Transverse colon (tissue), 4 donors: ENCODE results near the gene HMGN5. TPM values are rescaled to one million over a fixed set of nuclear protein-coding genes. Genes with fewer than 3 reads are reported as not detected.

Experiments
- DNase-seq: peaks from one replicate; pipeline ENCODE4 v3.0.0-alpha.2; 2019
- H3K27ac ChIP-seq, 4 donors: fragments of 200-600 bp; sonication (generic); 2 replicates each; pipeline ENCODE4 v1.5.1; 2016 to 2018; ENCODE audit warnings: inconsistent platforms in 4 of 4
- H3K27me3 ChIP-seq: fragments of 200-600 bp; sonication (generic); 2 replicates; pipeline ENCODE4 v1.5.1; 2017; ENCODE audit warnings: inconsistent platforms
- H3K36me3 ChIP-seq, 4 donors: fragments of 200-600 bp; sonication (generic); 2 replicates each; pipeline ENCODE4 v1.5.1; 2017 to 2019; ENCODE audit warnings: inconsistent platforms in 4 of 4
- H3K4me1 ChIP-seq, 4 donors: fragments of 200-600 bp; sonication (generic); 2 replicates each; pipeline ENCODE4 v1.5.1; 2017 to 2020; ENCODE audit warnings: inconsistent platforms in 4 of 4
- H3K4me3 ChIP-seq, 4 donors: fragments of 200-600 bp; sonication (generic); 1 replicate in 1 of 4; 2 replicates in 3 of 4; pipeline versions ENCODE4 v1.5.1 to v1.6.1; 2017 to 2019; ENCODE audit warnings: inconsistent platforms in 4 of 4
- H3K9me3 ChIP-seq, 2 donors: fragments of 200-600 bp; sonication (generic); 2 replicates each; pipeline ENCODE4 v1.5.1; 2017 to 2019; ENCODE audit warnings: inconsistent platforms in 2 of 2
- CTCF ChIP-seq, 5 experiments: fragments of 200-600 bp in 3 of 5; fragments of 450-650 bp in 2 of 5; sonication (generic) in 3 of 5; IDR thresholded peaks; 1 replicate in 2 of 5; 2 replicates in 3 of 5; pipeline ENCODE4 v1.5.1; 2016 to 2017; ENCODE audit warnings: antibody characterized with exemption in 5 of 5, inconsistent platforms in 3 of 5, mild to moderate bottlenecking in 2 of 5, moderate library complexity in 1 of 5
- EP300 ChIP-seq: sonication (generic); formaldehyde crosslinking; IDR thresholded peaks from one replicate; pipeline ENCODE4 v1.6.1; 2017; ENCODE audit warnings: antibody characterized with exemption, low read depth
- POLR2A ChIP-seq: fragments of 450-650 bp; IDR thresholded peaks from one replicate; pipeline ENCODE4 v1.6.1; 2016; ENCODE audit warnings: antibody characterized with exemption, mild to moderate bottlenecking, moderate library complexity
- POLR2AphosphoS5 ChIP-seq, 3 donors: sonication (generic); formaldehyde crosslinking; IDR thresholded peaks; one replicate each; pipeline ENCODE4 v1.6.1; 2016; ENCODE audit warnings: antibody characterized with exemption in 3 of 3
- WGBS, 2 donors: methylation state at CpG; one replicate each; pipeline ENCODE4 v1.1.5; 2018; ENCODE audit warnings: low coverage in 1 of 2; 5-methylcytosine and 5-hydroxymethylcytosine counted together
- in situ Hi-C, 4 donors: fragments of 200-750 bp; cut with MboI; loops; one replicate each; pipeline versions ENCODE4 v1.15.0 to v1.15.1; 2017; ENCODE audit warnings: low sequenced_read_pairs in 3 of 4, low pct_ligation_motif_present in 1 of 4, low pct_unique_long_range_greater_than_20kb in 1 of 4
- intact Hi-C: fragments of 100-400 bp; cut with DNase I; formaldehyde crosslinking; loops from one replicate; pipeline ENCODE4 v1.15.1; 2023; ENCODE audit warnings: low total_unique reads
- total RNA-seq, 4 donors: library from RNA; depleted of rRNA; stranded (reverse); fragments of >200 nt; gene quantifications; one replicate each; pipeline ENCODE4 v1.1.0, GENCODE V29; 2016

HMGN5 gene
- total RNA-seq, 4 donors from 2014 or later: 3.0 to 6.1 (median 5.7) TPM; not detected in 1

- Histone ChIP-seq H3K9me3 (no peaks in the 10 kb centered on the region), H3K4me1 (peaks cover 0 to 4% (median 0%) of the 10 kb centered on the region in 4 donors), H3K27me3 (no peaks in the 10 kb centered on the region), H3K36me3 (no peaks in the 10 kb centered on the region), H3K27ac (peak overlapping the region; percentile 76 to 82 (median 78)), H3K4me3 (peak overlapping the region; percentile 24 to 62 (median 44))
- TF ChIP-seq POLR2AphosphoS5 (IDR thresholded peaks at IDR 0.05) (no peak), EP300 (no peak), CTCF (IDR thresholded peaks at IDR 0.05) (no peak)
- WGBS, 2 donors: 0 to 46% methylated on average over 11 to 17 of the region's 17 CpGs
- no peak for DNase-seq
- intact Hi-C loops (no loop called here), in situ Hi-C loops (no loop called here)
These were observed 81.3 kb downstream of the HMGN5 start for GRCh38 chrX:81120258-81120935.

DNA sequence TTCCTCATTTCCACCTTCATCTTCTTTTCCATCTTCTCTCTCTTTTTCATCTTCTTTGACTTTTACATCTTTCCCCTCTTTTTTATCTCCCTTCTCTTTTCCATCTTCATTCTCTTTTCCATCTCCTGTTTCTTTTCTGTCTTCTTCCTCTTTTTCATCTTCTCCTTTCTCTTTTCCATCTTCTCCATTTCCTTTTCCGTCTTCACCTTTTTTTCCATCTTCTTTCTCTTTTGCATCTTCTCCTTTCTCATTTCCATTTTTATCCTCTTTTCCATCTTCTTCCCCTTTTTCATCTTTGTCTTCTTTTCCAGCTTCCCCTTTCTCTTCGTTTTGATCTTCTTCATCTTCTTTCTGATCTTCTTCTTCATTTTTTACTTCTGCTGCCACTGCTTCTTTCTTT, 87.0 kb downstream of the HMGN5 start:
- no peaks in the 10 kb centered on the region for H3K4me1 ChIP-seq
- H3K27ac ChIP-seq: no peak overlapping the region
- DNase-seq: no peak
- TF ChIP-seq EP300 (no peak), POLR2A (no peak), POLR2AphosphoS5 (IDR thresholded peaks at IDR 0.05) (no peak), CTCF (IDR thresholded peaks at IDR 0.05) (no peak)
- WGBS, 2 donors: 54 to 63% methylated on average over 2 of the region's 2 CpGs
- no peaks in the 10 kb centered on the region for H3K9me3 ChIP-seq
- in situ Hi-C loops: no loop called here
- no peaks in the 10 kb centered on the region for H3K36me3 ChIP-seq
- intact Hi-C loops: no loop called here
- no peaks in the 10 kb centered on the region for H3K27me3 ChIP-seq
- H3K4me3 ChIP-seq: no peak overlapping the region

DNA sequence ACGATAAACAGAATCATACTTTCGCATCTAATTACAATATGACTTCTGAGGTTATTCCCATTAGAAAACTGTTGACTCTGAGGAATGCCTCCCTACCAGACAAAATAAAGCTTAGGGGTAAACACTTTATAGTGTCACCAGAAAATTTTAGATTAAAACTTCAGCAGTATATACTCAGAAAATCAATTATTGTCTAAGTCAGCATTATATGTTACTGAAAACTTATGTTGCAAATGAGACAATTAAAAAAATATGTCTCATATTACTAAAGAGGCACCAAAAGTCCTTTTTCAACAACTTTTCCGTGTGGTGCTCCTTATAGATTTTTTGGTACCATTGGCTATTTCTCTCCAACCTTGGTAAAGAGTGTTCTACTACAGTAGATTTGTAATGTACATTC, 91.4 kb downstream of the HMGN5 start:
- DNase-seq: no peak
- in situ Hi-C loops: no loop called here
- Histone ChIP-seq H3K4me1 (no peaks in the 10 kb centered on the region), H3K27me3 (no peaks in the 10 kb centered on the region), H3K27ac (no peak overlapping the region), H3K9me3 (no peaks in the 10 kb centered on the region), H3K36me3 (no peaks in the 10 kb centered on the region), H3K4me3 (no peak overlapping the region)
- WGBS, 2 donors: 82% methylated on average over 3 of the region's 3 CpGs
- intact Hi-C loops: no loop called here
- TF ChIP-seq POLR2AphosphoS5 (IDR thresholded peaks at IDR 0.05) (no peak), EP300 (no peak), CTCF (IDR thresholded peaks at IDR 0.05) (no peak), POLR2A (no peak)

GRCh38 chrX:81082649-81083048, 119.1 kb downstream of the HMGN5 start:
- in situ Hi-C loops: no loop called here
- Histone ChIP-seq H3K9me3 (no peaks in the 10 kb centered on the region), H3K4me1 (no peaks in the 10 kb centered on the region), H3K4me3 (no peak overlapping the region), H3K36me3 (no peaks in the 10 kb centered on the region), H3K27me3 (no peaks in the 10 kb centered on the region), H3K27ac (no peak overlapping the region)
- 97% methylated on average over 2 of the region's 2 CpGs; no CpG with 5 or more reads in 1 of the 2 donors for WGBS, 2 donors
- no peak for DNase-seq
- intact Hi-C loops: loop anchor here (5.0 kb wide), 1 partner anchor 690 kb away; no protein-coding TSS in a partner anchor
- TF ChIP-seq POLR2A: no peak

Other genes starting within 250 kb of the HMGN5 start
- 10 to 100 TPM; 37.0 to 97.5 (median 68.1) TPM for gene SH3BGRL, start 189 bp upstream of the HMGN5 start, total RNA-seq